Osteoblast (primary cell): ENCODE measurements around the gene OR1J2. TPM values are rescaled to one million over a fixed set of nuclear protein-coding genes. Genes with fewer than 3 reads are reported as not detected.
"Not testable (repeated sequence)": the region's sequence is repeated elsewhere in the genome, so short reads cannot be mapped to it uniquely, and the experiment has no call there.

Experiments used
- DNase-seq: peaks from one replicate; pipeline ENCODE4 v3.0.0; 2011; ENCODE audit warnings: low spot score, mixed read lengths; ENCODE audit not compliant: insufficient read length; ENCODE audit errors: missing footprints
- H2AFZ ChIP-seq: 2 replicates; pipeline ENCODE4 v1.6.0; 2011; ENCODE audit warnings: mild to moderate bottlenecking, low read length
- H3K27ac ChIP-seq: 2 replicates; pipeline ENCODE4 v1.5.1; 2011; ENCODE audit warnings: mild to moderate bottlenecking, low read depth, low read length, moderate library complexity
- H3K27me3 ChIP-seq: 2 replicates; pipeline ENCODE4 v1.6.0; 2012; ENCODE audit warnings: mild to moderate bottlenecking, control low read depth, inconsistent platforms, low read length, moderate library complexity; ENCODE audit not compliant: insufficient read depth
- H3K36me3 ChIP-seq: 2 replicates; pipeline ENCODE4 v1.5.1; 2011; ENCODE audit warnings: mild to moderate bottlenecking, low read length, control low read depth, moderate library complexity; ENCODE audit not compliant: insufficient read depth
- H3K4me1 ChIP-seq: 2 replicates; pipeline ENCODE4 v1.5.1; 2011; ENCODE audit warnings: mild to moderate bottlenecking, low read length, control low read depth, moderate library complexity; ENCODE audit not compliant: insufficient read depth
- H3K4me2 ChIP-seq: 2 replicates; pipeline ENCODE4 v1.6.0; 2011; ENCODE audit warnings: mild to moderate bottlenecking, low read length; ENCODE audit not compliant: insufficient read depth
- H3K4me3 ChIP-seq: fragments of 200-600 bp; sonication (generic); 3 replicates; pipeline ENCODE4 v1.5.1; 2012; ENCODE audit warnings: mild to moderate bottlenecking, low read length, inconsistent platforms; ENCODE audit not compliant: insufficient read depth
- H3K79me2 ChIP-seq: 2 replicates; pipeline ENCODE4 v1.6.0; 2012; ENCODE audit warnings: mild to moderate bottlenecking, low read length, control low read depth, inconsistent platforms; ENCODE audit not compliant: insufficient read depth
- H3K9me3 ChIP-seq: 2 replicates; pipeline ENCODE4 v1.5.1; 2011; ENCODE audit warnings: low read depth, low read length, control low read depth
- H4K20me1 ChIP-seq: 2 replicates; pipeline ENCODE4 v1.6.0; 2012; ENCODE audit warnings: mild to moderate bottlenecking, low read length, control low read depth; ENCODE audit not compliant: insufficient read depth
- CTCF ChIP-seq: IDR thresholded peaks from 2 replicates; pipeline ENCODE4 v1.5.1; 2011; ENCODE audit warnings: mild to moderate bottlenecking, low read depth, low read length, moderate library complexity; ENCODE audit errors: extremely low read depth
- total RNA-seq: library from RNA; depleted of rRNA; stranded (reverse); fragments of >200 nt; gene quantifications from 2 replicates; pipeline ENCODE4 v1.2.3, GENCODE V29; 2012

Gene OR1J2
- total RNA-seq, 1 donor, result not detected

DNA sequence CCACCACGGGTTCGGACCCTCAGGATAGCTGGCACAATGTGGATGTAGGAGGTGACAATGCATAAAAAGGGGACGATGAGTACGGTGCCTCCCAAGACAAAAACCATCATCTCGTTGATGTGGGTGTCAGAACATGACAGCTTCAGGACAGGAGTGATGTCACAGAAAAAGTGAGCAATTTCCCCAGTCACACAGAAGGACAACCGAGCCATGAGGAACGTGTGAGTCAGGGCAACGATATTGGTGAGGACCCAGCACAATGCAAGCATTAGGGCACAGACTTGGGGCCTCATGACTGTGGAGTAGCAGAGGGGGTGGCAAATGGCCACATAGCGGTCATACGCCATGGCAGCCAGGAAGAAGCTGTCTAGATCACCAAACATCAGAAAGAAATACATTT is 16.0 kb downstream of the OR1J2 start:
- no peak for TF ChIP-seq CTCF
- Histone ChIP-seq H2AFZ (no peak overlapping the region), H3K27me3 (no peaks in the 10 kb centered on the region), H3K4me1 (no peaks in the 10 kb centered on the region), H3K4me2 (no peak overlapping the region), H4K20me1 (no peaks in the 10 kb centered on the region), H3K79me2 (no peaks in the 10 kb centered on the region), H3K4me3 (no peak overlapping the region), H3K36me3 (no peaks in the 10 kb centered on the region), H3K27ac (no peak overlapping the region), H3K9me3 (no peaks in the 10 kb centered on the region)
- DNase-seq, result no peak

- Histone ChIP-seq H3K4me3 (no peak within 1 kb of the TSS), H3K36me3 (no peaks in the 10 kb centered on the region), H3K4me2 (no peak within 1 kb of the TSS), H3K27me3 (no peaks in the 10 kb centered on the region), H3K79me2 (no peaks in the 10 kb centered on the region), H3K4me1 (no peaks in the 10 kb centered on the region), H3K9me3 (no peaks in the 10 kb centered on the region), H2AFZ (no peak within 1 kb of the TSS), H3K27ac (no peak within 1 kb of the TSS), H4K20me1 (no peaks in the 10 kb centered on the region)
- no peak for DNase-seq
- no peak for TF ChIP-seq CTCF
Measured at GRCh38 chr9:122527193-122527592, 16.6 kb downstream of the OR1J2 start, which contains the start of gene OR1N1. TSS of gene OR1N1 (minus strand) at chr9:122527293. CDS start at chr9:122527293, 0 bp downstream.

DNA sequence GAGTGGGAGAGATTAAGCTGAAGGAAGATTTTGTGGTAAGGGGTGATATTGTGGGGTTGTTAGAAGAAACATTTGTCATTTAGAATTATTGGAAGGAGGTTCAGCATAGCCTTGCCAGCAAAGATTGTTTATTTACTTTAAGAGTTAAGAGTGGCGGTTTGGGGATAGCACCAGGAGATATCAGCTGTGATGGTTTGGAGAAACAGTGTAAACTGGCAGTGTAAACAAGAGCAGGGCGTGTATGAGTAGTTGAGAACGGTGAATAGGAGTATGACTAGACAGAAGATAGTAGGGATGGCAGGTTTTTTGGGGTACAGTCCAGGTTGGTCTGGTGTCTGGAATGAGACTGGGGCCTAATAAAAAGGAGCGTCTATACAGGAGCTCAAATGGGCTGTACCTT is 20.6 kb downstream of the OR1J2 start:
- not testable (repeated sequence) for H3K4me1 ChIP-seq, H3K4me3 ChIP-seq, H4K20me1 ChIP-seq, H3K9me3 ChIP-seq, H3K36me3 ChIP-seq, DNase-seq, H3K27ac ChIP-seq, H3K27me3 ChIP-seq, H2AFZ ChIP-seq, H3K79me2 ChIP-seq, H3K4me2 ChIP-seq

DNA sequence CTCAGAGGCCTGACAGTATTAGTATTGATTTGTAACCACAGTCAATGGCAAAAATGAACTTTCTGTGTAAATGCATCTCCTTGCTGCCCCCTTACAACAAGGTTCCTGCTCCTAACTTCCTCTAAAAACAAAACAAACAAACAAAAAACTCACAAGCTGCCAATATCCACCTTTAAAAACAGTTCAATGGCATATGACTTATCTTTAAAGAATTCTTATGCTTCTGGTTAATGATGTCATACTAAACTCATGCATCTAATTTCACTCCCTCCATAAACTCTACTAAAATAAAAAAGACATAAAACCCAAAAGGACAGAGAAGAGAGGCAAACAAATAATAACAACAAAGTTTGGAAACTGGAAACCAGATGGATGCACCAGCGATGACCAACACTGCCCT is 25.5 kb downstream of the OR1J2 start:
- H2AFZ ChIP-seq, result no peak overlapping the region
- H3K4me2 ChIP-seq, result no peak overlapping the region
- no peaks in the 10 kb centered on the region for H3K36me3 ChIP-seq
- no peaks in the 10 kb centered on the region for H4K20me1 ChIP-seq
- H3K4me3 ChIP-seq, result no peak overlapping the region
- H3K9me3 ChIP-seq, result no peaks in the 10 kb centered on the region
- H3K27ac ChIP-seq, result no peak overlapping the region
- H3K4me1 ChIP-seq, result no peaks in the 10 kb centered on the region
- H3K27me3 ChIP-seq, result no peaks in the 10 kb centered on the region
- DNase-seq, result no peak
- H3K79me2 ChIP-seq, result no peaks in the 10 kb centered on the region
- TF ChIP-seq CTCF, result no peak

GRCh38 chr9:122537066-122537465 is 26.5 kb downstream of the OR1J2 start:
- not testable (repeated sequence) for DNase-seq, H2AFZ ChIP-seq, H3K79me2 ChIP-seq, H3K4me3 ChIP-seq, H3K4me2 ChIP-seq, H3K27ac ChIP-seq, H3K27me3 ChIP-seq, H3K4me1 ChIP-seq, H3K36me3 ChIP-seq, H4K20me1 ChIP-seq, H3K9me3 ChIP-seq
